ENCODE measurements around the gene P2RX2.

Gene P2RX2

GRCh38 chr12:132638541-132639408, 20.2 kb downstream of the P2RX2 start:
- DNase-seq (ENCODE audit: low read depth) = no peak

GRCh38 chr12:132639956-132640520, 21.5 kb downstream of the P2RX2 start:
- DNase-seq (ENCODE audit: low read depth) = no peak

GRCh38 chr12:132640936-132641335, 22.4 kb downstream of the P2RX2 start:
- DNase-seq (ENCODE audit: low read depth) = no peak

GRCh38 chr12:132641811-132642650, 23.5 kb downstream of the P2RX2 start:
- DNase-seq (ENCODE audit: low read depth) = no peak

- no peak for DNase-seq (ENCODE audit: low read depth)
Observed at GRCh38 chr12:132642846-132643835, 24.6 kb downstream of the P2RX2 start.

- no peak for DNase-seq (ENCODE audit: low read depth)
Observed at GRCh38 chr12:132646850-132647249, 28.3 kb downstream of the P2RX2 start.

GRCh38 chr12:132647858-132648257, 29.3 kb downstream of the P2RX2 start:
- no peak for DNase-seq (ENCODE audit: low read depth)

GRCh38 chr12:132648616-132649225, 30.1 kb downstream of the P2RX2 start:
- DNase-seq (ENCODE audit: low read depth) = no peak

GRCh38 chr12:132649226-132649945, 30.8 kb downstream of the P2RX2 start:
- DNase-seq (ENCODE audit: low read depth) = no peak

- no peak for DNase-seq (ENCODE audit: low read depth)
Observed at GRCh38 chr12:132651444-132652100, 33.0 kb downstream of the P2RX2 start.

GRCh38 chr12:132653567-132654290, 35.2 kb downstream of the P2RX2 start:
- no peak for DNase-seq (ENCODE audit: low read depth)

GRCh38 chr12:132657004-132657727, 38.6 kb downstream of the P2RX2 start:
- no peak for DNase-seq (ENCODE audit: low read depth)

- DNase-seq (ENCODE audit: low read depth) = no peak
Observed at GRCh38 chr12:132658149-132658894, 39.7 kb downstream of the P2RX2 start.

- DNase-seq (ENCODE audit: low read depth) = no peak
Observed at GRCh38 chr12:132659146-132659545, 40.6 kb downstream of the P2RX2 start.

GRCh38 chr12:132660052-132660451, 41.5 kb downstream of the P2RX2 start:
- DNase-seq (ENCODE audit: low read depth) = no peak

GRCh38 chr12:132660996-132661395, 42.4 kb downstream of the P2RX2 start:
- DNase-seq (ENCODE audit: low read depth) = no peak

GRCh38 chr12:132661972-132662371, 43.4 kb downstream of the P2RX2 start:
- DNase-seq (ENCODE audit: low read depth) = no peak

All from activated T-cell treated with anti-CD3 and anti-CD28 coated beads for 48 hours (primary cell).